NCI-H1436 (cell line): ENCODE results near the gene LRRC19.

Source experiments
- DNase-seq: peaks from one replicate; lab custom pipeline; 2025; lab: John Stamatoyannopoulos, UW

Gene LRRC19

DNA sequence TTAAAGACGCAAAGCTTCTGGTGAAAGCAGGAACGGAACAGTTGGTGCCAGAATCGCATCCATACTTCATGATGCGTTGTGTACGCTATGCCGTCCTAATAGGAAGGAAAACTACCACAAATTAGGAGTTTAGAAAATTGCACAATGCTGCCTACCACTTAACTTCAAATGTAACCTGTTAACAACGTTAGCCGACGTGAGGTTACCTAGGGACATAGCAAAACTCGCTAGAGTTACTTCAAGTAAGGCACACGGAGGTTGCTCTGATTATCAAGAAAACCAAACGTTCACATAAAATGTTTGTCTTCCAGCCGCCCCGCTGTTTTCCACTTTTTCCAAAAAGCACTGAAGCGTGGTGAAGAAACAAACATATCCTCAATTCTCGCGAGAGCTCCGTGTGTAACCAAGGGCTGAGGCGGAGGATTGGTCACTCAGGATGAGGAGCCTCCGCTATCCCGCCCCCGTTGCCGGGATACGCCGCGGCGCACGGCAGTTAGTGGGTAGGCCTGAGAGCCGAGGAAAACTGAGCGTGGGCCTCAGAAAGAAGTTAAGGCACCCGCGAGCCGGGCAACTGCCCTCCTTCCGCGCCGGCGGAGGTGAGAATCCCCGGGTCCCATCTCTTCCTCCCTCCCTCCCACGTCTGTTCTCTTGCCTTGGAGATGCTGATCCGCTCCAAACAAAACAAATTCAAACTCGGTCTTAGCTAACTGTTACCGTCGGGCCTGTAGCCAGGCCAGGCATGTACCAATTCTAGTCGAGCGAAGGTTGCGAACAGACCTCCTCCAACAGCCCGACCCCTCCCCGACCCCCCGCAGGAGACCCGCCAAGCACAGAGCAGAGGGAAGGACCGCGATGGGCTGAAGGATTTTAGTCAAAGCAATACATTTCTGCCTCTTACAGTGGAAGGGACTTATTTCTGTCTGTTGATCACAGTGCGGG lies 49.3 kb downstream of the LRRC19 start, which contains the start of gene IFT74:
Gene IFT74, plus strand, starts transcription at position 492 of the 939 bp plus-strand sequence. CDS start 5,556 bp downstream, outside the sequence.
- DNase-seq: peak; percentile 97

DNA sequence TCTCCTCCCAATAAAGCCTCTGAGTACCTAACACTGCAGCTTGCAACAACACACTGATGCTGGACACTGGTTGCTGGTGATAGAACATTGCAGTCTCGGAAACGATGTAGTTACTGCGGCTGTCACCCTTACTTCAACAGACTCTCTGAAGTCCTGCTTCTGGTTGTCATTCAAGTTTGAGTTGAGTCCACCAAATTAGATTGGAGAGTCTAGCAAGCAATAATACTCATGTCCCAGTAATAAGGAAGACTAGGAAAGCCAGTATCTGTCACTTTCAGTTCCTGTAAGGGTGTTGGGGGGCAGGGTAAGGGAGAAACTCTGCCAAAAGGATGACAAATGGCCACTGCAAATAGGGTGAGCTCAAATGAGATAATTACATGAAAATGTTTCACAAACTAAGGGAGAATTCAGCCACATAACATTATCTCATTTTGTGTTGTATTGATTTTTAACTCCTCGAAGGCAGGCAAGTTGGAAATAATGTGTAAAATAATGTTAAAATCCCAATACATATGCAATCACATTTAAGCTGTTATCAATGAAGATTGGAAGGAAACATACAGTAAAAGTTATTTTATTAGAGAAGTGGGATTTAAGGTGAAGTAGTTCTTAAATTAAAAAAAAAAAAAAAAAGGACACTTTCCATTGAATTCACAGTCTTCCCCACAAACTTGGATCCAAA lies 50.1 kb downstream of the LRRC19 start:
- no peak for DNase-seq

- no peak for DNase-seq
These were observed 51.4 kb downstream of the LRRC19 start for GRCh38 chr9:26954050-26954508.

GRCh38 chr9:26951794-26952193 lies 53.7 kb downstream of the LRRC19 start:
- DNase-seq: no peak

DNA sequence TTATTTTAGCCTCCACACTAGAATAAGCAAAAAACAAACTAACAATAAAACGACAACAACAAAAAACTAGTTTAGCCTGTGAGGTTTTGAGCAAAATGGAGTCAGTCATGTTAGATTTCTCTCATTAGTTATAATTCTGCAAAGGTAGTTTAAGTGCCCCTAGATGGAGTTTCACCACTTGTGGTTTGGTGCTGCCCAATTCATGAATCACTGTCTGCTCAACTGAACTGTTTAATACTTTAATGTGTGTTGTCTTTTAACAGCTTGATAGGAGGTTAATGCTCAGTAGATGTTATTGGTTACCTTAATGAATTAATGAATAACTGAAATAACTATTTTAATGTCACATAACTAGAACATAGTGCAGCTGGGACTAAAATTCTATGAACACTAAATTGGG lies 55.0 kb downstream of the LRRC19 start:
- no peak for DNase-seq

- no peak for DNase-seq
These were observed 55.8 kb downstream of the LRRC19 start for GRCh38 chr9:26949637-26950069.

GRCh38 chr9:26947736-26948135 lies 57.7 kb downstream of the LRRC19 start:
- no peak for DNase-seq

GRCh38 chr9:26946753-26947727 lies 58.4 kb downstream of the LRRC19 start, which contains the start of gene PLAA:
Gene PLAA, minus strand, starts transcription at chr9:26947242. Its CDS starts 197 bp downstream, at chr9:26947045.
- DNase-seq: peak; percentile 78

- DNase-seq: no peak
These were observed 59.9 kb downstream of the LRRC19 start for GRCh38 chr9:26945591-26945990.
